Measurements from ENCODE around the gene MAPK10.

- TF ChIP-seq, protein P1, sequence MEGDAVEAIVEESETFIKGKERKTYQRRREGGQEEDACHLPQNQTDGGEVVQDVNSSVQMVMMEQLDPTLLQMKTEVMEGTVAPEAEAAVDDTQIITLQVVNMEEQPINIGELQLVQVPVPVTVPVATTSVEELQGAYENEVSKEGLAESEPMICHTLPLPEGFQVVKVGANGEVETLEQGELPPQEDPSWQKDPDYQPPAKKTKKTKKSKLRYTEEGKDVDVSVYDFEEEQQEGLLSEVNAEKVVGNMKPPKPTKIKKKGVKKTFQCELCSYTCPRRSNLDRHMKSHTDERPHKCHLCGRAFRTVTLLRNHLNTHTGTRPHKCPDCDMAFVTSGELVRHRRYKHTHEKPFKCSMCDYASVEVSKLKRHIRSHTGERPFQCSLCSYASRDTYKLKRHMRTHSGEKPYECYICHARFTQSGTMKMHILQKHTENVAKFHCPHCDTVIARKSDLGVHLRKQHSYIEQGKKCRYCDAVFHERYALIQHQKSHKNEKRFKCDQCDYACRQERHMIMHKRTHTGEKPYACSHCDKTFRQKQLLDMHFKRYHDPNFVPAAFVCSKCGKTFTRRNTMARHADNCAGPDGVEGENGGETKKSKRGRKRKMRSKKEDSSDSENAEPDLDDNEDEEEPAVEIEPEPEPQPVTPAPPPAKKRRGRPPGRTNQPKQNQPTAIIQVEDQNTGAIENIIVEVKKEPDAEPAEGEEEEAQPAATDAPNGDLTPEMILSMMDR (IDR thresholded peaks at IDR 0.05) = no peak
- no peak for TF ChIP-seq POLR2A (IDR thresholded peaks at IDR 0.05)
Measured at GRCh38 chr4:85963231-85963630, 396.6 kb downstream of the MAPK10 start.
